ENCODE results near the gene TSC22D1.

TSC22D1 gene

DNA sequence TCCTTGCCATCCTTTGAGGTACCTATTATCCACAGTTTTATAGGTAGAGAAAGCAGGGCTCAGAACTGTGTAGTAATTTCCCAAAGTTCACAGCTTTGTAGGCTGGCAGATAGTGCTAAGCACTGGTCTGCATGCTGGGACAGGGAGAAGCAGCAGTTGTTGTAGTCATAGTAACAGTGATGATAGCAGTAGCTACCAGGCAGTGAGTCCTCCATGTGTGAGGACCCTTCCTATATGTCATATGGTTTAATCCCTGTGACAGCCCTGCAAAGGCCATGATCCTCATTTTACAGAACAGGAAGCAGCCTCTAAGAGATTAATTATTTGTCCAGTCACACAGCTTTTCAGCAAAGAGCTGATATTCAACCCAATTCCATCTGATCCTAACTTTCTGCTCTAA lies 181.5 kb downstream of the TSC22D1 start:
- H3K36me3 Mint-ChIP-seq: no peaks in the 10 kb centered on the region
- no peak overlapping the region for H3K4me3 Mint-ChIP-seq
- peaks cover 3% of the 10 kb centered on the region for H3K27me3 Mint-ChIP-seq
- H3K9me3 Mint-ChIP-seq (ENCODE audit: low read depth): no peaks in the 10 kb centered on the region
- H3K27ac Mint-ChIP-seq: no peak overlapping the region
- peaks cover 2% of the 10 kb centered on the region for H3K4me1 Mint-ChIP-seq (ENCODE audit: low read depth)

DNA sequence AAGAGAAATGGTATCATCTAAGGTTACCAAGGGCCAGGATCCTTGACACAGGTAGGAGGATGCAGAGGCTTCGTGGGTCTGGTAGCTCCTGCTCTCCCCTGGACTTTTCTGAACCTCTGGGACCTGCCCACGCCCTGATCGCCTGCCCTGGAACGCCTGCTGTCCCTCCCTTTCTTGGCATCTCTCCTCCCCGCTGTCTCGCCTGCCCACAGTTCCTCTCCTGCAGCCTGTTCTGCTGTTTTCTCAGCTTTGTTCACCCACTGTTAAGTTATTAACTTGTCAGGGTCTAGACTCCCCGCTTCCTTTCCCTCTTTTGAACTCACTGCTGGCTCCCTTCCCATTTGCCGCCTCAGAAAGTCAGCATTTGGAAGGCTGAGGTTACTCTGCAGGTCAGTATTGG lies 182.7 kb downstream of the TSC22D1 start:
- Mint-ChIP-seq H3K9me3 (ENCODE audit: low read depth) (no peaks in the 10 kb centered on the region), H3K4me3 (no peak overlapping the region), H3K4me1 (ENCODE audit: low read depth) (peaks cover 2% of the 10 kb centered on the region), H3K27ac (no peak overlapping the region), H3K36me3 (no peaks in the 10 kb centered on the region), H3K27me3 (no peaks in the 10 kb centered on the region)

DNA sequence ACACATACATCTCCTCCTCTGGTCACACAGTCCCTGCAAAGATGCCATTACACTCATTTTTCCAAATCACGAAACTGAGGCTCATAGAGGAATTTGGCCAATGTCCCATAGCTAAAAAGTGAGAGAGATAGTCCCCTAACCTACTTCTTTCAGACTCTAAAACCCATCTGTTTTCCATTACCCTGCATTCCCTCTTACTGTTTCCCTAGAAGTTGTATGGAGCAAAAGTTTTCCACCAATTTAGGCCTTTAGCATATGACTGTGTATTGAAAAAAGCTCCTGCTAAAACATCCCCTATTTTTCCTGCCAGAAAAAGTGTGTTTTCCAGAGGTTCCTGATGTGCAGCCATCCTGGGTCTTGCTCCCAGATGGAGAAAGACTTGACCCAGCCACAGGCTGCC lies 186.3 kb downstream of the TSC22D1 start:
- Mint-ChIP-seq H3K4me3 (no peak overlapping the region), H3K9me3 (ENCODE audit: low read depth) (no peaks in the 10 kb centered on the region), H3K27me3 (no peaks in the 10 kb centered on the region), H3K27ac (no peak overlapping the region), H3K4me1 (ENCODE audit: low read depth) (peaks cover 2% of the 10 kb centered on the region), H3K36me3 (no peaks in the 10 kb centered on the region)

DNA sequence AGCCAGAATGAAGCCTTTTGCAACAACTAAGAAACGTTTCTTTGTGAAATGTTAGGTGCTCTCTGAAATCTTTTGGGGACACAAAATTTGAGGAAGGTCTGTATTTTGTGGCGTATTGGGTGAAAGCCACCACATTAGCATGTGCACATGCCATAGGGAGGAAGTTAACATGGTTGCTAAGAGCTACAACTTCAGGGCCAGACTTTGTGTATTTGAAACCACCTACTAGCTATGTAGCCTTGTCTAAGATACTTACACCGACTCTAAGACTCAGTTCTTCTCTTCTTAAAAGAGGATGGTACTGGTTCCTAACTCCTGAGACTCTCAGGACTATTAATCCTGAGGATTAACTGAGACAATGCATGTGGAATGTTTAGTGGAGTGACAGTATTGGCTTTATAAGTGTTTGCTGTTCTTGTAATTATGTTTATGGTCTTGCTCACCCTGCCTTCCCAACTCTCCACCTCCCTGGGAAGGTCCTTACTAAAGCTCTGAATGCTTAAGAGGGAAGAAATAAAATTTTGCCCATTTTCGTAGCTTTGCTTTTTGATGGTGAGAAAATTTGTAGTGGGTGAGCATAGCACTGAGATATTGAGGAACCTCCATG lies 187.0 kb downstream of the TSC22D1 start:
- Mint-ChIP-seq H3K4me3 (no peak overlapping the region), H3K27ac (no peak overlapping the region), H3K27me3 (no peaks in the 10 kb centered on the region), H3K4me1 (ENCODE audit: low read depth) (peaks cover 2% of the 10 kb centered on the region), H3K9me3 (ENCODE audit: low read depth) (no peaks in the 10 kb centered on the region), H3K36me3 (no peaks in the 10 kb centered on the region)

DNA sequence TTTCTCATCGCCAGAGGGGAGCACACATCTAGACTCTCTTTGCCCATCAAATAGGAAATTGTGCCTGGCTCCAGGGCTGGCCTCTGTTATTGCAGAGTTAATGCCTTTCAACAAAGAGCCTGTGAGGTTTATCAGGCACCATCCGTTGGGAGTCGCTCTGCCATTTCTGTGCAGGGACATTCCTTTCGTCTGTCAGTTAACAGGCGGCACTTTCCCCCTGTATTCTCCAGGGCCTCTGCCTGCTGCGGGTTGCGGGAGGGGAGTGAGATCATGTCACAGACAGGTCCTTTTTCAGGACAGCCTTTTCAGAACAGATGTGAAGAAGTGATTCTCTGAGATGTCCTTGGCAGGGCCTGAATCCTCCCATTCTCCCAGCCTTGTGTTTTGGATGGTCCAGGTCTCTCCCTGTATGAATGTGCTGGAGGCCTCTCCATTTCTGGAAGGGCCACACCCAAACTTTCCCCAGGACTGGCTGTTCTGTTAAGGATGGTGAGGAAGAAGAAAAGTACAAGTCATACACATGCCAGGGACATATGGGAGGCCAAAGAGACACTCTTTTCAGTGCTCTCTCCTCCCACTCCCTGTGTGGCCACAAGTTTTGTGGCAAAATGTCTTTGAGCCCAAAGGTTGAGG lies 187.6 kb downstream of the TSC22D1 start:
- peaks cover 1% of the 10 kb centered on the region for H3K4me1 Mint-ChIP-seq (ENCODE audit: low read depth)
- no peaks in the 10 kb centered on the region for H3K9me3 Mint-ChIP-seq (ENCODE audit: low read depth)
- no peak overlapping the region for H3K4me3 Mint-ChIP-seq
- H3K36me3 Mint-ChIP-seq: no peaks in the 10 kb centered on the region
- H3K27ac Mint-ChIP-seq: no peak overlapping the region
- H3K27me3 Mint-ChIP-seq: no peaks in the 10 kb centered on the region

DNA sequence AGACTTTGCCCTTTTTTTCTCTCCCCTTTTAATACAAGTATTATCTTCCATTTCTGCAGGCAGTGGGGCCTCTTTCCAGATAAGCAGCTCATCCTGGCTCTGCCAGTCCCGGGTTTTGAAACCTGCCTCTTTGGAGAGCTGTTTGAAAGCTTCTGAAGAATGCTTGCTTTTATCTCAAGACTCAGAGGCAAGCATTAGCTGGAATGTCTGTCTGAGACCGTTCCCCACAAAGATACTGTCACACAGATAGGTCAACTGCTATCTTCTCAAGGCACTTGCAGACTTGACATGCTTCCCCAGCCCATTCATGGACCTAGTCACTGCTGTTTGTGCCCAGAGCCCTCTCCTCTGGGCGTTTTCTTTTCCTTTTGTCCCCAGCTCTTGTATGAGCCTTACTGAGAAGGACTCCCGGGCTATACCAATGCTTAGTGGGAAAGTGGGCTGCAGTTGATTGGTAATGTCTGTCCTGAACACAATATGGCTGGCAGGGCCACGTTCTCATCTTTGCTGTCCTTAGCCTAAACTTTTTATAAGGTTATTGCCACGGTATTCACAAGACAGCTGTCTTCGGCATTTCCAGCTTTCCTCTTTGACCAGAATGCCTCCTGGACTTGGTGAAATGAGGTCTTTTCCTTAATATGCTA lies 189.1 kb downstream of the TSC22D1 start:
- Mint-ChIP-seq H3K9me3 (ENCODE audit: low read depth) (no peaks in the 10 kb centered on the region), H3K27me3 (no peaks in the 10 kb centered on the region), H3K27ac (no peak overlapping the region), H3K4me3 (no peak overlapping the region), H3K36me3 (no peaks in the 10 kb centered on the region), H3K4me1 (ENCODE audit: low read depth) (no peaks in the 10 kb centered on the region)

DNA sequence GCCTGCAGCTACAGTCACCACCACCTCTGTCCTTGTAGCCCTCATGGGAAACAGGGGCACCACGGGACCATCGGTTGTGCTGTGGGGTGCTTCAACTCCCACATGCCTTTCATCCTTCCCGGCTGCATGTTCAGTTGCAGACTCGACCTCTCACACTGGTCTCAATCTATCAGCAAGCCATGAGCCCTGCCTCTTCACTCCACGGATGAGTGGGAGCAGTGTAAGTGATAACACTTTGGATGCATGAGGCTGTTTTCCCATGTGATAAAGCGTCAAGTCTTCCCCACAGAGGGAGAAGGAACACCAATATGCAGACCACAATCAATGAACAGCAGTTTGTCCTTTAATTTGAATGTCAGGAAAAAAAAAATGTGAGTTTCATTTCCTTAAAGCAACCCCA lies 190.3 kb downstream of the TSC22D1 start:
- no peaks in the 10 kb centered on the region for H3K27me3 Mint-ChIP-seq

DNA sequence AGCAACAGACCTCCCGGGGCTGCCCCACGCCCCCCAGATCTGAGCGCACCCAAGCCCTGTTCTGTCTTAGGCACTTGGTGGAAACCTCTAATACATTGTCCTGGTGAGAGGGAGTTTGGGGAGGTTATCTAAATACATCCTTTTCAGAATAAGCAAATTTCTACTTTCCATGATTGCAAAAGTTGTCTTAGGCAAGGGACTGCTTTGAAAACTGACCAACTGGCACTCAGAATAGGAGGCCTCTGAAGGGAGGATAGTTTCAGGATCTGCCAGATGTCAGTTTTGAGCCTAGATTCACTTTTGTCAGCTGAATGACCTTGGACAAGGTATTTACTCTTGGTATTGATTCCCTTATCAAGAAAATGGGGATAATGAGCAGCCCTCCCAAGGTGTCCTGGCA lies 190.7 kb downstream of the TSC22D1 start:
- Mint-ChIP-seq H3K27me3 (no peaks in the 10 kb centered on the region), H3K4me3 (no peak overlapping the region), H3K27ac (no peak overlapping the region), H3K9me3 (ENCODE audit: low read depth) (no peaks in the 10 kb centered on the region), H3K4me1 (ENCODE audit: low read depth) (no peaks in the 10 kb centered on the region), H3K36me3 (no peaks in the 10 kb centered on the region)

More for the DNA sequence above, 190.3 kb downstream of the TSC22D1 start:
- no peaks in the 10 kb centered on the region for H3K9me3 Mint-ChIP-seq (ENCODE audit: low read depth)
- H3K27ac Mint-ChIP-seq: no peak overlapping the region
- H3K4me1 Mint-ChIP-seq (ENCODE audit: low read depth): no peaks in the 10 kb centered on the region
- H3K36me3 Mint-ChIP-seq: no peaks in the 10 kb centered on the region
- no peak overlapping the region for H3K4me3 Mint-ChIP-seq

DNA sequence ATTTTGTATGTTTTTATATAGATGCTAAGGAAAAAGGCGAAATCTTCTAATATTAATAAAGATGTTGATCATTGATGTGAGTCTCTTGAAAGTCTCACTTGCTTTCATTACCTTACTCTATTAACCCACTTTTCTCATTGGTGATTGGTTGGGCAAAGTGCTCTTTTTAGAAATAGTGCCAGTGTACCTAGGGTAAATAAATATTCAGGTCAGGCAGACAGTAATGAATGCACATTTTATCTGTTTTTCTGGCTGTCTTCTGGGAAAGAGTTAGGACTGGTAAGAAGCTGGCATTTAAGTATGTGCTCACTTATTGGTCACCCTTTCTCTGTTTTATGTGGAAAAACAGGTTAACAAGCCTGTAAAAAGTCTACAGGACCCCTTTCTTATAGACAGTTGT lies 191.4 kb downstream of the TSC22D1 start:
- Mint-ChIP-seq H3K4me1 (ENCODE audit: low read depth) (no peaks in the 10 kb centered on the region), H3K4me3 (no peak overlapping the region), H3K27me3 (no peaks in the 10 kb centered on the region), H3K9me3 (ENCODE audit: low read depth) (no peaks in the 10 kb centered on the region), H3K36me3 (no peaks in the 10 kb centered on the region), H3K27ac (no peak overlapping the region)

DNA sequence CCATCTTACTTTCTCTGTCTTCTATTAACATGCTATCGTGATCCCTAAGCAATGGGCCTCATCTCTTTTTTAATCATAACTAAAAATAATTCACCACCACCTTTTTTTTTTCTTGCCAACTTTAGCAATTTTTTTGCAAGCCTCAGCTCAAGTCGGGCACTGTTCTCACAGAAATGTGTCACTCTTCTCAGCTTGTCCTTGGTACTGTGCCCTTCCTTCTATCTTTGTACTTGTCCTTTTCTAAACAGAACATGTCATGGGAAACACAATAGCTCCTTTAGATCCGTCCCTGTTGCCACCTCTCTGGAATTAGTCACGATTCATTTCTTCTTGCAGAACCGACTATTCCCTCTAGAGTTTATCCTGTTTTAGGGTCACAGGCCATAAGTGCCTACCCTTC lies 192.2 kb downstream of the TSC22D1 start:
- Mint-ChIP-seq H3K9me3 (ENCODE audit: low read depth) (no peaks in the 10 kb centered on the region), H3K27ac (no peak overlapping the region), H3K4me3 (no peak overlapping the region), H3K27me3 (no peaks in the 10 kb centered on the region), H3K36me3 (no peaks in the 10 kb centered on the region), H3K4me1 (ENCODE audit: low read depth) (no peaks in the 10 kb centered on the region)

DNA sequence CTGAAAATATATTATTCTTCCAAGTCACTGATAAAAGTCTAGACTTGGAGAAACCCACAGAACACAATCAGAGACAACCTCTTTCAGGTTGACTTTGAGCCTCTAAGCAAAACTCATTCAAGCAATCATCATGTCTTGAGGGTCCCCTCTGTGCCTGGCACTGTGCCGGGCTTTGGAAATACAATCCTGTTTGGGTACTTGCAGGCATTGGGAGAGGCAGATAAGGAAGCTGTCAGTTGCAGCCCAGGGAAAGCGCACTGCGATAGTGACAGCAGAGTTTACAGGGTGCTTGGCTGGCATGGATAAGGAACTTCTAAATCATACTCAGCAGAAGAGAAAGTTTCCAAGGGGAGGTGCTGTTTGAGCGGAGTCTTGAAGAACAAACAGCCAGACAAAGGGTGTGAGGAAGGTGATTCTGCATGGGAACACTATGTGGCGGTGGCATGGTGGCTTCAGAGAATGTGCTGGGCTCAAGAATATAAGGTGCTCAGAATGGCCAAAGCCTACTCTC lies 193.4 kb downstream of the TSC22D1 start:
- H3K36me3 Mint-ChIP-seq: no peaks in the 10 kb centered on the region

More for the DNA sequence above, 193.4 kb downstream of the TSC22D1 start:
- no peaks in the 10 kb centered on the region for H3K9me3 Mint-ChIP-seq (ENCODE audit: low read depth)
- no peaks in the 10 kb centered on the region for H3K27me3 Mint-ChIP-seq
- no peak overlapping the region for H3K4me3 Mint-ChIP-seq
- H3K27ac Mint-ChIP-seq: no peak overlapping the region
- no peaks in the 10 kb centered on the region for H3K4me1 Mint-ChIP-seq (ENCODE audit: low read depth)

Data from activated naive CD8-positive, alpha-beta T cell (primary cell).